H1 (cell line): ENCODE data around the gene RTN4RL1. TPM values are rescaled to one million over a fixed set of nuclear protein-coding genes. Genes with fewer than 3 reads are reported as not detected.

Experiments
- CTCF ChIA-PET: fragments of 300-600 bp; sonication (Branson Sonifier 250); formaldehyde crosslinking; loops from one replicate; lab custom pipeline; 2021; ENCODE audit not compliant: partially characterized antibody; lab: Charles Lee
- POLR2A ChIA-PET: fragments of 300-600 bp; sonication (Branson Sonifier 250); formaldehyde crosslinking; loops from one replicate; lab custom pipeline; 2021; ENCODE audit warnings: inconsistent platforms; ENCODE audit not compliant: partially characterized antibody; lab: Charles Lee
- DNase-seq, 2 experiments: peaks; one replicate each; pipeline versions ENCODE4 v3.0.0 to v3.0.0-alpha.2; 2010 to 2022; ENCODE audit warnings: low spot score in 2 of 2, low read depth in 1 of 2, mixed read lengths in 1 of 2
- FAIRE-seq: peaks from 2 replicates; lab custom pipeline; 2011; peaks lifted over from hg19 to GRCh38; lab: Jason Lieb, UNC
- H2AFZ ChIP-seq: 2 replicates; pipeline ENCODE4 v1.8.1; 2012; ENCODE audit warnings: low read length, inconsistent platforms
- H2AK5ac ChIP-seq: 2 replicates; pipeline ENCODE4 v1.6.1; 2013; ENCODE audit warnings: low read depth, low read length
- H2BK120ac ChIP-seq: replicated peaks from 2 replicates; pipeline ENCODE3; 2013; ENCODE audit warnings: low read depth, low read length, inconsistent platforms
- H2BK12ac ChIP-seq: 2 replicates; pipeline ENCODE4 v1.6.1; 2013; ENCODE audit warnings: low read depth, low read length
- H2BK15ac ChIP-seq: 2 replicates; pipeline ENCODE4 v1.6.1; 2013; ENCODE audit warnings: low read length
- H2BK20ac ChIP-seq: 2 replicates; pipeline ENCODE4 v1.6.1; 2013; ENCODE audit warnings: low read length
- H2BK5ac ChIP-seq: 2 replicates; pipeline ENCODE4 v1.6.1; 2013; ENCODE audit warnings: low read depth, low read length
- H3K14ac ChIP-seq: 2 replicates; pipeline ENCODE4 v1.6.1; 2013; ENCODE audit warnings: inconsistent platforms; ENCODE audit not compliant: insufficient read length
- H3K18ac ChIP-seq: 2 replicates; pipeline ENCODE4 v1.6.1; 2013; ENCODE audit warnings: low read length; ENCODE audit errors: extremely low read depth
- H3K23ac ChIP-seq: 2 replicates; pipeline ENCODE4 v1.6.1; 2013; ENCODE audit warnings: inconsistent platforms; ENCODE audit not compliant: insufficient read length
- H3K23me2 ChIP-seq: 2 replicates; pipeline ENCODE4 v1.6.1; 2013; ENCODE audit warnings: low read depth, low read length
- H3K27ac ChIP-seq: 2 replicates; pipeline ENCODE4 v1.6.1; 2011; ENCODE audit warnings: low read depth, low read length, inconsistent platforms
- H3K27me3 ChIP-seq, 4 experiments: replicated peaks in 1 of 4; 1 replicate in 1 of 4; 2 replicates in 3 of 4; pipeline versions ENCODE4 v1.6.1 to v1.8.1; 2011 to 2013; ENCODE audit warnings: low read length in 3 of 4, mild to moderate bottlenecking in 3 of 4, inconsistent platforms in 2 of 4, mixed read lengths in 2 of 4, moderate library complexity in 1 of 4; ENCODE audit not compliant: control insufficient read depth in 3 of 4, insufficient read depth in 3 of 4; ENCODE audit errors: extremely low read depth in 1 of 4
- H3K36me3 ChIP-seq, 4 experiments: 2 replicates each; pipeline versions ENCODE4 v1.6.1 to v1.8.1; 2011 to 2013; ENCODE audit warnings: mild to moderate bottlenecking in 4 of 4, low read length in 3 of 4, moderate library complexity in 2 of 4, control low read depth in 1 of 4, inconsistent platforms in 1 of 4; ENCODE audit not compliant: insufficient read depth in 4 of 4, control insufficient read depth in 2 of 4
- H3K4ac ChIP-seq: replicated peaks from 2 replicates; pipeline ENCODE3; 2013; ENCODE audit warnings: low read length, low read depth, mixed read lengths, inconsistent platforms; ENCODE audit not compliant: insufficient read length
- H3K4me1 ChIP-seq, 4 experiments: replicated peaks in 1 of 4; 1 replicate in 1 of 4; 2 replicates in 3 of 4; pipeline versions ENCODE4 v1.6.1 to v1.8.1; 2011 to 2013; ENCODE audit warnings: low read length in 3 of 4, inconsistent platforms in 2 of 4, mixed read lengths in 1 of 4; ENCODE audit not compliant: insufficient read depth in 4 of 4, control insufficient read depth in 3 of 4
- H3K4me2 ChIP-seq, 2 experiments: 2 replicates each; pipeline versions ENCODE4 v1.6.1 to v1.8.1; 2011 to 2013; ENCODE audit warnings: low read depth in 2 of 2, low read length in 2 of 2, control low read depth in 1 of 2, inconsistent platforms in 1 of 2, mild to moderate bottlenecking in 1 of 2; ENCODE audit not compliant: insufficient read depth in 1 of 2
- H3K4me3 ChIP-seq, 4 experiments: fragments of 200-600, 300-600 bp in 1 of 4; sonication (generic), shearing (Covaris generic), sonication (Bioruptor Twin) in 1 of 4; 2 replicates each; pipeline versions ENCODE4 v1.5.1 to v1.8.1; 2011 to 2016; ENCODE audit warnings: low read length in 4 of 4, low read depth in 3 of 4, control low read depth in 2 of 4, inconsistent platforms in 2 of 4, mild to moderate bottlenecking in 2 of 4, mixed read lengths in 1 of 4, moderate library complexity in 1 of 4; ENCODE audit not compliant: insufficient read depth in 2 of 4; ENCODE audit errors: extremely low read depth in 1 of 4
- H3K56ac ChIP-seq: replicated peaks from 2 replicates; pipeline ENCODE3; 2013; ENCODE audit warnings: low read depth, mild to moderate bottlenecking, mixed read lengths, low read length, inconsistent platforms; ENCODE audit not compliant: insufficient read length
- H3K79me1 ChIP-seq: 2 replicates; pipeline ENCODE4 v1.6.1; 2013; ENCODE audit warnings: low read depth, low read length, control low read depth
- H3K79me2 ChIP-seq, 2 experiments: 2 replicates each; pipeline versions ENCODE4 v1.6.1 to v1.8.1; 2012 to 2013; ENCODE audit warnings: low read length in 2 of 2, mild to moderate bottlenecking in 2 of 2, inconsistent platforms in 1 of 2; ENCODE audit not compliant: insufficient read depth in 2 of 2, control insufficient read depth in 1 of 2
- H3K9ac ChIP-seq, 4 experiments: replicated peaks in 1 of 4; 1 replicate in 1 of 4; 2 replicates in 3 of 4; pipeline versions ENCODE4 v1.6.1 to v1.8.1; 2011 to 2013; ENCODE audit warnings: low read depth in 3 of 4, low read length in 3 of 4, control low read depth in 2 of 4, mild to moderate bottlenecking in 2 of 4, moderate library complexity in 2 of 4, inconsistent platforms in 1 of 4; ENCODE audit errors: extremely low read depth in 1 of 4
- H3K9me3 ChIP-seq, 2 experiments: 2 replicates each; pipeline versions ENCODE4 v1.6.1 to v1.8.1; 2012 to 2013; ENCODE audit warnings: mild to moderate bottlenecking in 2 of 2, moderate library complexity in 2 of 2, control low read depth in 1 of 2, inconsistent platforms in 1 of 2, low read depth in 1 of 2, low read length in 1 of 2, mixed read lengths in 1 of 2; ENCODE audit not compliant: insufficient read depth in 2 of 2
- H4K20me1 ChIP-seq, 2 experiments: replicated peaks in 1 of 2; 2 replicates each; pipeline versions ENCODE3 to v1.8.1; 2011 to 2013; ENCODE audit warnings: inconsistent platforms in 2 of 2, low read length in 2 of 2, mild to moderate bottlenecking in 1 of 2; ENCODE audit not compliant: insufficient read depth in 2 of 2, control insufficient read depth in 1 of 2
- H4K5ac ChIP-seq: 2 replicates; pipeline ENCODE4 v1.6.1; 2013; ENCODE audit warnings: low read length, low read depth, mixed read lengths, inconsistent platforms; ENCODE audit not compliant: insufficient read length
- H4K8ac ChIP-seq: 2 replicates; pipeline ENCODE4 v1.8.0; 2013; ENCODE audit warnings: mild to moderate bottlenecking, moderate library complexity, low read length, inconsistent platforms; ENCODE audit not compliant: insufficient read depth; ENCODE audit errors: extremely low read depth
- H4K91ac ChIP-seq: replicated peaks from 2 replicates; pipeline ENCODE3; 2013; ENCODE audit warnings: low read length, mixed read lengths, inconsistent platforms; ENCODE audit not compliant: insufficient read length
- BCL11A ChIP-seq, 2 experiments: IDR thresholded peaks; one replicate each; pipeline ENCODE4 v1.6.1; 2011; ENCODE audit warnings: low read depth in 2 of 2, low read length in 2 of 2, mild to moderate bottlenecking in 2 of 2
- RAD21 ChIP-seq, 2 experiments: IDR thresholded peaks in 1 of 2; conservative IDR thresholded peaks in 1 of 2; 2 replicates each; pipeline ENCODE4 v1.6.1; 2011; ENCODE audit warnings: low read depth in 2 of 2, low read length in 2 of 2, improper control_type of control experiment in 1 of 2, inconsistent platforms in 1 of 2, mild to moderate bottlenecking in 1 of 2, moderate library complexity in 1 of 2
- SP1 ChIP-seq: IDR thresholded peaks from 2 replicates; pipeline ENCODE4 v1.6.1; 2011; ENCODE audit warnings: low read depth, low read length
- WGBS, 2 experiments: shearing (Covaris generic) in 1 of 2; methylation state at CpG; one replicate each; pipeline versions ENCODE4 v1.1.6 to v1.1.7; 2013 to 2015; ENCODE audit warnings: low lambda C conversion rate in 2 of 2, mixed read lengths in 2 of 2, inconsistent platforms in 1 of 2, low coverage in 1 of 2, missing lambda C conversion rate in 1 of 2; ENCODE audit not compliant: insufficient replicate concordance in 2 of 2, insufficient coverage in 1 of 2, insufficient read length in 1 of 2; ENCODE audit errors: extremely low coverage in 1 of 2, missing lambda C conversion rate in 1 of 2; 5-methylcytosine and 5-hydroxymethylcytosine counted together
- polyA plus RNA-seq, 7 experiments: library from polyadenylated mRNA; depleted of rRNA in 3 of 7; stranded (reverse) in 5 of 7; unstranded in 2 of 7; fragments of >200 nt in 5 of 7; fragments of 200-250 nt in 2 of 7; gene quantifications; 1 replicate in 5 of 7; 2 replicates in 1 of 7; 4 replicates in 1 of 7; pipeline versions ENCODE4 v1.2.1 to v1.2.3, GENCODE V29; 2011 to 2013; ENCODE audit warnings: missing spikeins in 2 of 7, mixed read lengths in 2 of 7
- total RNA-seq: library from RNA; stranded (reverse); fragmentation: NEBNext Ultra II Directional; extraction: Animal tissue kit (Norgen Biotek cat#: 25700); gene quantifications from 2 replicates; pipeline ENCODE4 v1.2.1, GENCODE V29; 2021
- TF ChIP-seq, protein P1 (sequence below), 3 experiments: IDR thresholded peaks; 1 replicate in 2 of 3; 2 replicates in 1 of 3; pipeline versions ENCODE4 v1.5.1 to v1.6.1; 2011; ENCODE audit warnings: low read length in 3 of 3, mild to moderate bottlenecking in 3 of 3, inconsistent platforms in 2 of 3, low read depth in 1 of 3, moderate library complexity in 1 of 3; ENCODE audit not compliant: insufficient read depth in 1 of 3; ENCODE audit errors: control extremely low read depth in 1 of 3

The RTN4RL1 gene
- total and polyA plus RNA-seq, 2 of the 8 experiments (the other 6 are each of a cell fraction or from before 2014, with no cell fraction given), result 0.09 TPM; not detected in 1

DNA sequence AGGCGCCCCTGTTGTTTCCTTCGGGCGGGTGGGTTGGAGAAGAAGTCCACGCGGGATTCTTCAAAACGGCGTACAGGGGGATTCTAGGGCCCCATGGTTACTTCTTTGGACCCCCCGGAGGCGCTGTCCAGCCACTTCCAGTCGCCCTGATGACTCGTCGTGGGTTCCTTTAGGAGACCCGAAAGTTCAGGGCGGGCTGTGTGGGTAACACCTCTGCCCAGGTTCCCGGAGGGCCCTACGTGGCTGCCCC is 29.1 kb upstream of the RTN4RL1 start:
- Histone ChIP-seq H4K8ac (no peak overlapping the region), H2BK12ac (no peak overlapping the region), H2AFZ (no peak overlapping the region), H3K18ac (no peak overlapping the region; the same call in 1 of the 2 replicates), H3K23ac (no peak overlapping the region), H3K56ac (no peak overlapping the region), H4K5ac (no peak overlapping the region), H2BK120ac (no peak overlapping the region), H3K27me3 (peaks cover 83 to 93% (median 92%) of the 10 kb centered on the region in 4 experiments), H3K27ac (no peak overlapping the region), H4K20me1 (peaks cover 17 to 24% of the 10 kb centered on the region in 2 experiments), H2BK15ac (no peak overlapping the region), H2BK5ac (no peak overlapping the region), H3K4me1 (peaks cover 0 to 23% (median 11%) of the 10 kb centered on the region in 4 experiments; a peak in 5 of 7 replicates), H3K23me2 (peaks cover 11% of the 10 kb centered on the region; the same call in 1 of the 2 replicates), H3K79me1 (no peaks in the 10 kb centered on the region), H3K4me2 (peak overlapping the region; percentile 57 to 70), H3K4ac (no peak overlapping the region), H3K4me3 (peak overlapping the region in 3 of 4 experiments; percentile 38 to 58 (median 47); a peak in 5 of 8 replicates), H3K14ac (no peak overlapping the region), H3K36me3 (peaks cover 0 to 19% (median 0%) of the 10 kb centered on the region in 4 experiments; a peak in 1 of 8 replicates), H4K91ac (no peak overlapping the region), H2AK5ac (no peak overlapping the region), H3K9me3 (peaks cover 0 to 7% of the 10 kb centered on the region in 2 experiments; a peak in 1 of 4 replicates), H3K79me2 (no peaks in the 10 kb centered on the region), H2BK20ac (no peak overlapping the region), H3K9ac (no peak overlapping the region)
- no peak for TF ChIP-seq SP1
- TF ChIP-seq, protein P1, sequence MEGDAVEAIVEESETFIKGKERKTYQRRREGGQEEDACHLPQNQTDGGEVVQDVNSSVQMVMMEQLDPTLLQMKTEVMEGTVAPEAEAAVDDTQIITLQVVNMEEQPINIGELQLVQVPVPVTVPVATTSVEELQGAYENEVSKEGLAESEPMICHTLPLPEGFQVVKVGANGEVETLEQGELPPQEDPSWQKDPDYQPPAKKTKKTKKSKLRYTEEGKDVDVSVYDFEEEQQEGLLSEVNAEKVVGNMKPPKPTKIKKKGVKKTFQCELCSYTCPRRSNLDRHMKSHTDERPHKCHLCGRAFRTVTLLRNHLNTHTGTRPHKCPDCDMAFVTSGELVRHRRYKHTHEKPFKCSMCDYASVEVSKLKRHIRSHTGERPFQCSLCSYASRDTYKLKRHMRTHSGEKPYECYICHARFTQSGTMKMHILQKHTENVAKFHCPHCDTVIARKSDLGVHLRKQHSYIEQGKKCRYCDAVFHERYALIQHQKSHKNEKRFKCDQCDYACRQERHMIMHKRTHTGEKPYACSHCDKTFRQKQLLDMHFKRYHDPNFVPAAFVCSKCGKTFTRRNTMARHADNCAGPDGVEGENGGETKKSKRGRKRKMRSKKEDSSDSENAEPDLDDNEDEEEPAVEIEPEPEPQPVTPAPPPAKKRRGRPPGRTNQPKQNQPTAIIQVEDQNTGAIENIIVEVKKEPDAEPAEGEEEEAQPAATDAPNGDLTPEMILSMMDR (IDR thresholded peaks at IDR 0.05; ENCODE audit: control extremely low read depth in 1 of 3, insufficient read depth in 1 of 3, low read depth in 1 of 3, low read length in 3 of 3), result no peak
- no peak for TF ChIP-seq RAD21 (IDR thresholded peaks at IDR 0.05 in 1 of 2, conservative IDR thresholded peaks at IDR 0.05 in 1 of 2; ENCODE audit: low read depth in 2 of 2, low read length in 2 of 2)
- TF ChIP-seq BCL11A (IDR thresholded peaks at IDR 0.05; ENCODE audit: low read depth in 2 of 2, low read length in 2 of 2), result no peak
- WGBS, 2 experiments, result 25% methylated on average over 12 of the region's 16 CpGs; no CpG with 5 or more reads in 1 of the 2 experiments
- ChIA-PET CTCF (interaction anchor here (0.6 to 9.3 kb wide), 38 partner anchors 8 to 302 kb away, joined by 3 to 122 read pairs (median 4); no protein-coding TSS in a partner anchor), POLR2A (interaction anchor here (0.8 to 1.5 kb wide), 2 partner anchors 10 to 295 kb away, joined by 3 to 4 read pairs; no protein-coding TSS in a partner anchor)
- no peak for FAIRE-seq
- no peak for DNase-seq
